T-cell (primary cell): ENCODE results near the gene NANOG. TPM values are rescaled to one million over a fixed set of nuclear protein-coding genes. Genes with fewer than 3 reads are reported as not detected.

Experiments
- total RNA-seq, 35 experiments: library from RNA in 6 of 35; stranded (reverse) in 6 of 35; fragments of 120-200 nt in 1 of 35; gene quantifications; one replicate each; pipeline versions ENCODE4 v1.2.1 to v1.2.4 and lab custom pipeline; 2013 to 2026

NANOG gene
- total RNA-seq, 5 donors from 2014 or later (not counting 1 experiment from before 2014, with no cell fraction given) = 0.54 to 0.64 (median 0.59) TPM; not detected in 2

Other genes with a start within 250 kb of the NANOG start
- gene APOBEC1, start 123.5 kb upstream of the NANOG start, total RNA-seq = not detected
- not detected for gene GDF3, start 93.6 kb upstream of the NANOG start, total RNA-seq
- not detected for gene DPPA3, start 78.0 kb upstream of the NANOG start, total RNA-seq
- gene CLEC4C, start 42.0 kb upstream of the NANOG start, total RNA-seq = not detected
- not detected for gene NANOGNB, start 24.2 kb upstream of the NANOG start, total RNA-seq
- 1 to 10 TPM in 1 of 5 donors, under 1 TPM in 4; 0.10 to 2.5 (median 0.21) TPM for gene SLC2A14, start 83.5 kb downstream of the NANOG start, total RNA-seq
- 100 to 1,000 TPM; 125 to 803 (median 160) TPM for gene SLC2A3, start 146.8 kb downstream of the NANOG start, total RNA-seq
- gene FOXJ2, start 243.3 kb downstream of the NANOG start, total RNA-seq = 10 to 100 TPM; 24.5 to 31.9 (median 28.2) TPM